ENCODE measurements around the gene BPIFA3.

The BPIFA3 gene

DNA sequence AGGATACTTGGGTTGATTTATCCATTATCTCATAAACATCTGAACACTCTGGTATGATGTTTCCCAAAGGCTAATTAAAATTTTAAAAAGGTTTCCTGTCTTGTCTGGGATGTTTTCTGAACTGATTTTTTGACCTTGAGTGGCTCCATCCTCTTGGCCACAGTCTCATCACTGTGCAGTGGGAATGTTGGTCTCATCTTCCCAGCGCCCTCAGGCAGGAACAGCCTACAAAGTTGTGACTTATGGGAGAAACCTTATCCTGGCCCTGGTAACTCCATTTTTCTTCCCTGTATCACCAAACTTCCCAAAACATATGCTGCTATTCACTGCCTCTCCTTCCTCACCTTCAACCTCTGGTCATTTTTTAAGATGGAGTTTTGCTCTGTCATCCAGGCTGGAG lies 6.8 kb upstream of the BPIFA3 start:
- DNase-seq (ENCODE audit: extremely low read depth, low read depth) = no peak
- no peak overlapping the region for H3K4me3 ChIP-seq (replicated peaks; ENCODE audit: low read depth, low read length)
- TF ChIP-seq CTCF (IDR thresholded peaks at IDR 0.05; ENCODE audit: low read depth, low read length, missing control alignments) = no peak

- H3K4me3 ChIP-seq (replicated peaks; ENCODE audit: low read depth, low read length) = no peak overlapping the region
- peak; percentile 1 for DNase-seq (ENCODE audit: extremely low read depth, low read depth)
- peak; percentile 51 for TF ChIP-seq CTCF (IDR thresholded peaks at IDR 0.05; ENCODE audit: low read depth, low read length, missing control alignments)
Observed at GRCh38 chr20:33211817-33212424, 5.2 kb upstream of the BPIFA3 start.

DNA sequence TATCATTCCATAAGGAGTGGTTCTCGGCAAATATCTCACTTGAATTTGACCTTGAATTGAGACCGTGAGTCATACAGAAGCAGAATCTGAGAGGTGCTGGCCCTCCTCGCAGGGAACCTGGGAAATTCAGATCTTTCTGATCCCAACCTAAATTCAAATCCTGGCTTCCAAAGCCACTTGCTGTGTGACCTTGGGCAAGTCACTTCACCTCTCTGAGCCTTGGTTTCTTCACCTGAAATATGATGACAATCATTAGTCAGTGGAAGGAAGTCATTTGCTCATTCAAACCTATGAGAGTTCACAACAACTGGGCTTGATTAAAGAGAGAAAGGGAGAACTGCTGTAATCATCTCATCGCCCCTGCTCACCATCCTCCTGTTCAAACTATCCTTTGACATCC lies 7.2 kb downstream of the BPIFA3 start:
- H3K4me3 ChIP-seq (replicated peaks; ENCODE audit: low read depth, low read length) = no peak overlapping the region
- no peak for DNase-seq (ENCODE audit: extremely low read depth, low read depth)

GRCh38 chr20:33229843-33230242 lies 12.7 kb downstream of the BPIFA3 start:
- no peak for DNase-seq (ENCODE audit: extremely low read depth, low read depth)
- no peak for TF ChIP-seq CTCF (IDR thresholded peaks at IDR 0.05; ENCODE audit: low read depth, low read length, missing control alignments)
- H3K4me3 ChIP-seq (replicated peaks; ENCODE audit: low read depth, low read length) = no peak overlapping the region

More for the DNA sequence above, 7.2 kb downstream of the BPIFA3 start:
- no peak for TF ChIP-seq CTCF (IDR thresholded peaks at IDR 0.05; ENCODE audit: low read depth, low read length, missing control alignments)

GRCh38 chr20:33231237-33231636 lies 14.1 kb downstream of the BPIFA3 start:
- DNase-seq (ENCODE audit: extremely low read depth, low read depth) = no peak
- TF ChIP-seq CTCF (IDR thresholded peaks at IDR 0.05; ENCODE audit: low read depth, low read length, missing control alignments) = no peak
- H3K4me3 ChIP-seq (replicated peaks; ENCODE audit: low read depth, low read length) = no peak overlapping the region

DNA sequence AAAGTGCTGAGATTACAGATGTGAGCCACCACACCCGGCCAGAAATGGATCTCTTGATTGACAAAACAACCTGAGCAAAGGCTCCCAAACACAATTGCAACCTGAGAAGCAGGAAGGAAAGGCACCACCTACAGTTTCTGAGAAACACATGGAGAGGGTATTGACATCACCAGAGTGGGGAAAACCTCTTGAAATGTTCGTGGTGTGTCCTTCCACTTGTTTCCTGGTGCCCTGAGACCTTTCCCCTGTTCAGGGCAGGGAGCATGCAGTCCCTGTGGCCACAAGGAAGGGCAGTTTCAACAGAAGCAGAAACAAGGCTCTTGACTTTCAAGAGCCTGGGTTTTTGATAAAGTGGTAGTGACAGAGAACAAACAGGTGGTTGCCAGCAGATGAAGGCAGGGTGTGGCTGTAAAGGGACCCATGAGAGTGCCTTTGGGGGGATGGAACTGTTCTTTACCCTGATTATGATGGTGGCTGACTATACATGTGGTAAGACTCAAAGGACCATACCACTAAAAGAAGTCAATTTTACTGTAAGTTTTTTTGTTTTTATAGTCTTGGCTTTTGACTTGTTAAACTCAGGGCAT lies 15.4 kb downstream of the BPIFA3 start:
- no peak for DNase-seq (ENCODE audit: extremely low read depth, low read depth)
- TF ChIP-seq CTCF (IDR thresholded peaks at IDR 0.05; ENCODE audit: low read depth, low read length, missing control alignments) = no peak
- H3K4me3 ChIP-seq (replicated peaks; ENCODE audit: low read depth, low read length) = no peak overlapping the region

All from HFF-Myc (cell line).